GM23338 (cell line): ENCODE measurements around the gene IFT43. TPM values are rescaled to one million over a fixed set of nuclear protein-coding genes. Genes with fewer than 3 reads are reported as not detected.

Source experiments
- ATAC-seq: fragments of 200-7000 bp; cut with Tn5 transposase; 3 replicates; pipeline ENCODE4 v1.9.1; 2020
- DNase-seq: peaks from one replicate; pipeline ENCODE4 v3.0.0-alpha.2; 2015; ENCODE audit warnings: low spot score
- H2AFZ ChIP-seq: fragments of 200-600 bp; sonication (generic); 2 replicates; pipeline ENCODE4 v1.8.0; 2016; ENCODE audit warnings: antibody characterized with exemption, mild to moderate bottlenecking, moderate library complexity
- H3F3A ChIP-seq: fragments of 200-600 bp; sonication (generic); replicated peaks from 2 replicates; pipeline ENCODE4 v1.8.0; 2017; ENCODE audit warnings: antibody characterized with exemption, mixed run types, low read depth
- H3K27ac ChIP-seq: fragments of 200-600 bp; sonication (generic); 2 replicates; pipeline ENCODE4 v1.6.1; 2016; ENCODE audit warnings: low read depth
- H3K27me3 ChIP-seq: fragments of 200-600 bp; sonication (generic); 2 replicates; pipeline ENCODE4 v1.8.0; 2016; ENCODE audit warnings: mild to moderate bottlenecking, mixed run types, moderate library complexity; ENCODE audit not compliant: insufficient read depth
- H3K36me3 ChIP-seq: fragments of 200-600 bp; sonication (generic); 2 replicates; pipeline ENCODE4 v1.8.0; 2016; ENCODE audit warnings: mild to moderate bottlenecking; ENCODE audit not compliant: insufficient read depth
- H3K4me1 ChIP-seq: fragments of 200-600 bp; sonication (generic); 2 replicates; pipeline ENCODE4 v1.8.0; 2016; ENCODE audit warnings: mild to moderate bottlenecking, moderate library complexity; ENCODE audit not compliant: insufficient read depth
- H3K4me2 ChIP-seq: fragments of 200-600 bp; sonication (generic); 2 replicates; pipeline ENCODE4 v1.7.1; 2017; ENCODE audit warnings: mixed run types
- H3K4me3 ChIP-seq: fragments of 200-600 bp; sonication (generic); 2 replicates; pipeline ENCODE4 v1.6.1; 2016; ENCODE audit warnings: mixed run types
- H3K79me2 ChIP-seq: fragments of 200-600 bp; sonication (generic); replicated peaks from 2 replicates; pipeline ENCODE4 v1.8.0; 2017; ENCODE audit warnings: mild to moderate bottlenecking; ENCODE audit not compliant: insufficient read depth
- H3K9me2 ChIP-seq: fragments of 200-600 bp; sonication (generic); 2 replicates; pipeline ENCODE4 v1.8.0; 2017; ENCODE audit not compliant: insufficient read depth
- H4K20me1 ChIP-seq: fragments of 200-600 bp; sonication (generic); replicated peaks from 2 replicates; pipeline ENCODE4 v1.8.0; 2017; ENCODE audit warnings: mild to moderate bottlenecking; ENCODE audit not compliant: insufficient read depth
- H3K27ac Mint-ChIP-seq: 2 replicates; pipeline ENCODE4 v1.8.0; 2020; ENCODE audit warnings: inconsistent platforms, mild to moderate bottlenecking, moderate library complexity, mixed read lengths
- H3K27me3 Mint-ChIP-seq: 3 replicates; pipeline ENCODE4 v1.8.0; 2022; ENCODE audit warnings: low read depth, mild to moderate bottlenecking, moderate library complexity, mixed read lengths, inconsistent platforms; ENCODE audit not compliant: insufficient read depth, poor library complexity
- H3K36me3 Mint-ChIP-seq: 3 replicates; pipeline ENCODE4 v1.8.0; 2021; ENCODE audit warnings: low read depth, mild to moderate bottlenecking, inconsistent platforms, moderate library complexity, mixed read lengths
- H3K4me1 Mint-ChIP-seq: 3 replicates; pipeline ENCODE4 v1.8.0; 2020; ENCODE audit warnings: mild to moderate bottlenecking, inconsistent platforms, mixed read lengths
- H3K4me3 Mint-ChIP-seq: 3 replicates; pipeline ENCODE4 v1.8.0; 2021; ENCODE audit warnings: moderate library complexity, mild to moderate bottlenecking, inconsistent platforms, mixed read lengths
- H3K9me3 Mint-ChIP-seq: 3 replicates; pipeline ENCODE4 v1.8.0; 2020; ENCODE audit warnings: moderate library complexity, mild to moderate bottlenecking, inconsistent platforms, mixed read lengths
- CTCF ChIP-seq, 2 experiments: fragments of 200-600 bp in 1 of 2; sonication (generic) in 1 of 2; conservative IDR thresholded peaks; 2 replicates each; pipeline versions ENCODE4 v1.5.1 to v1.6.1; 2016 to 2017; ENCODE audit warnings: antibody characterized with exemption in 2 of 2, low read depth in 2 of 2, mild to moderate bottlenecking in 2 of 2, moderate library complexity in 1 of 2
- ETS1 ChIP-seq: IDR thresholded peaks from 2 replicates; pipeline ENCODE4 v1.6.1; 2016; ENCODE audit warnings: antibody characterized with exemption
- EZH2 ChIP-seq: fragments of 200-600 bp; sonication (generic); IDR thresholded peaks from one replicate; pipeline ENCODE4 v1.8.0; 2017; ENCODE audit warnings: antibody characterized with exemption, mild to moderate bottlenecking, low read depth; ENCODE audit not compliant: unreplicated experiment
- JUNB ChIP-seq: IDR thresholded peaks from one replicate; pipeline ENCODE4 v1.6.1; 2016; ENCODE audit warnings: antibody characterized with exemption; ENCODE audit not compliant: unreplicated experiment
- POLR2AphosphoS5 ChIP-seq: IDR thresholded peaks from 2 replicates; pipeline ENCODE4 v1.6.1; 2016; ENCODE audit warnings: antibody characterized with exemption, low read depth
- STAT1 ChIP-seq: IDR thresholded peaks from one replicate; pipeline ENCODE4 v1.6.1; 2016; ENCODE audit warnings: antibody characterized with exemption; ENCODE audit not compliant: unreplicated experiment
- ZNF331 ChIP-seq: fragments of 250-450 bp; sonication (Bioruptor Pico); IDR thresholded peaks from 2 replicates; pipeline ENCODE4 v1.5.0; 2020; ENCODE audit warnings: low read depth, mild to moderate bottlenecking, moderate library complexity
- ZNF462 ChIP-seq: fragments of 250-450 bp; sonication (Bioruptor Pico); IDR thresholded peaks from 2 replicates; pipeline ENCODE4 v1.5.0; 2020; ENCODE audit warnings: mild to moderate bottlenecking, moderate library complexity
- polyA plus RNA-seq: library from polyadenylated mRNA; unstranded; fragments of >200 nt; fragmentation: Nextera tagmentation; extraction: Ambion mirVana; gene quantifications from 2 replicates; pipeline ENCODE4 v1.2.1, GENCODE V29; 2016
- total RNA-seq: library from RNA; depleted of rRNA; stranded (reverse); fragments of >200 nt; shearing (Covaris generic); gene quantifications from 2 replicates; pipeline ENCODE4 v1.2.3, GENCODE V29; 2014

The IFT43 gene
- total and polyA plus RNA-seq, 2 experiments from 2014 or later: 21.5 to 43.1 TPM

GRCh38 chr14:76065519-76065918, 80.0 kb downstream of the IFT43 start (continued):
- TF ChIP-seq ZNF462 (CRISPR knock-in tag): no peak

GRCh38 chr14:76067536-76067935, 82.0 kb downstream of the IFT43 start:
- Histone ChIP-seq H3K9me2 (no peaks in the 10 kb centered on the region), H3K4me2 (no peak overlapping the region), H2AFZ (no peak overlapping the region), H3K36me3 (no peaks in the 10 kb centered on the region), H3K27ac (no peak overlapping the region), H3K4me1 (no peaks in the 10 kb centered on the region), H3K79me2 (no peaks in the 10 kb centered on the region), H3F3A (no peaks in the 10 kb centered on the region), H3K27me3 (no peaks in the 10 kb centered on the region), H3K4me3 (no peak overlapping the region), H4K20me1 (no peaks in the 10 kb centered on the region)
- no peak for ATAC-seq
- no peak for DNase-seq
- no peaks in the 10 kb centered on the region for H3K4me1 Mint-ChIP-seq
- H3K27me3 Mint-ChIP-seq: peaks cover 1% of the 10 kb centered on the region
- H3K4me3 Mint-ChIP-seq: no peak overlapping the region
- H3K9me3 Mint-ChIP-seq: peaks cover 9% of the 10 kb centered on the region
- peaks cover 39% of the 10 kb centered on the region for H3K36me3 Mint-ChIP-seq
- no peak overlapping the region for H3K27ac Mint-ChIP-seq
- TF ChIP-seq ETS1 (no peak), CTCF (conservative IDR thresholded peaks at IDR 0.05; ENCODE audit: low read depth in 2 of 2) (no peak), POLR2AphosphoS5 (no peak), JUNB (no peak), EZH2 (no peak), STAT1 (no peak), ZNF331 (CRISPR knock-in tag) (no peak)
